WERI-Rb-1 (cell line): ENCODE data around the gene SLC17A9.

Experiments used
- DNase-seq: peaks from one replicate; pipeline ENCODE4 v3.0.0-alpha.2; 2020
- H3K27ac ChIP-seq: fragments of 250-450 bp; sonication (Bioruptor Pico); 2 replicates; pipeline ENCODE4 v1.5.1; 2020; ENCODE audit warnings: mild to moderate bottlenecking, moderate library complexity
- H3K27me3 ChIP-seq: fragments of 250-450 bp; sonication (Bioruptor Pico); 2 replicates; pipeline ENCODE4 v1.5.1; 2021; ENCODE audit warnings: mild to moderate bottlenecking, low read depth, moderate library complexity; ENCODE audit not compliant: insufficient read depth, severe bottlenecking
- H3K36me3 ChIP-seq: fragments of 250-450 bp; sonication (Bioruptor Pico); 2 replicates; pipeline ENCODE4 v1.5.1; 2020; ENCODE audit warnings: mild to moderate bottlenecking, moderate library complexity
- H3K4me3 ChIP-seq: 2 replicates; pipeline ENCODE4 v1.5.1; 2011; ENCODE audit warnings: low read depth, mild to moderate bottlenecking, control low read depth, low read length
- H3K9me3 ChIP-seq: fragments of 250-450 bp; sonication (Bioruptor Pico); 2 replicates; pipeline ENCODE4 v1.5.1; 2021; ENCODE audit warnings: mild to moderate bottlenecking, moderate library complexity; ENCODE audit not compliant: severe bottlenecking
- CTCF ChIP-seq: IDR thresholded peaks from 2 replicates; pipeline ENCODE4 v1.5.1; 2011; ENCODE audit warnings: low read depth, mild to moderate bottlenecking, control low read depth, inconsistent platforms, low read length

SLC17A9 gene

DNA sequence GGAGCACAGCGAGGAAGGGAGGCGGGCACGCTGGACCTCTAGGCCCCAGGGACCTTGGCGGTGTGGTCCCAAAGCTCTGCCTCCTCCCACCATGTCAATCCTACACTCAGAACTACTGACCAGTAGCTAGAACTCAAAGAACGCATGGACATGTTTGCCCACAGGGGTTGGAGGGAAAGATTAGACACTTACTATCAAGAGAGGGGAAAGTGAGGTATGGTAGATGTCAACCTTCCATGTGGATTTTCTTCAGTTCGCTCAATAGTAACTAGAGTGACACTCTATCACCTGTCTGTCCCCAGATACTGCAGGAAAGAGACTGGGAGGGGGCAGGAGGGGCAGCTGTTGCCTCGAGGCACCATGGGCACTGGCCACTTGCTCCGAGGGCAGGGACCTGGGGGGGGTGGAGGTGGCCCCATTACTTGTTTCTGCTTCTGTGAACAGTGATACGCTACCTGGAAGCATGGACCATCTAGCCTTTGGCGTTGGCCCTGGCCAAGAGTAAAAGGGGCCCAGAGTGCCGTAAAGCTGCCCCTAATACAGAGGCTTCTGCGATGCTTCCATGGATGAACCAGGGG is 25.3 kb upstream of the SLC17A9 start:
- DNase-seq = no peak

DNA sequence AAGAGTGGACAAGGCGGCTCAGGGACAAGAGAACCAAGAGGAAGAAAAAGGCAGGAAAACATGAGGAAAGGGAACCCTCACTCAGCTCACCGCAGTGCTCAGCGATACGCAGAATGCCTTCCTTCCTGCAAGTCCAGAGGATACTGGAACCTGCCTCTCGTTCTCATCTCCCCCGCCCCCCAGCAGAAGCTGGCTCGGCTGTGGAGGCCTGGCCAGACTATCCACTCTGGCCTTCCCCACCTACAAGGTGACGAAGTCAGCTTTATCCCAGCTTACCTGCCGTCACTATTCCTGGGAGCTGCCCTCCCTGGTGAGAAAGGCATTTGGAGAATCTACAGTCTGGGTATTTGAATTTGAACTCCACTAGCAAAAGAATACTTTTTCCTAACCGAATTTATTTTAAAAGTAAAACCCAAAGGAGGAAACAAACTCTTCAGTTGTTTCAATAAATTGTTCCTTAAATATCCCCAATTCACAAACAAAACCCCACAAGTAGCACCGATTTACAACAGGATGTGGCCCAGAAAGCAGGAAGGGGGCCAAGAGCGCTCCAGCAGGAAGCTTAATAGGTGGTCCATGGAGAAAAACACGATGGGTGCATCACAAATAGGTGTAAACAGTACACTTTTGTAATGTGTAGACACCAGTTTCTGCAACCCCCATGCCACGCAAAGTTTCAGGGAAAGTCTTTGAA is 24.1 kb upstream of the SLC17A9 start:
- no peak overlapping the region for H3K27ac ChIP-seq
- H3K27me3 ChIP-seq = no peaks in the 10 kb centered on the region
- DNase-seq = no peak
- no peak overlapping the region for H3K4me3 ChIP-seq
- H3K36me3 ChIP-seq = peaks cover 25% of the 10 kb centered on the region
- no peak for TF ChIP-seq CTCF
- H3K9me3 ChIP-seq = no peaks in the 10 kb centered on the region

More for the DNA sequence above, 25.3 kb upstream of the SLC17A9 start:
- H3K4me3 ChIP-seq = peak overlapping the region; percentile 65
- no peaks in the 10 kb centered on the region for H3K9me3 ChIP-seq
- no peaks in the 10 kb centered on the region for H3K27me3 ChIP-seq
- peaks cover 23% of the 10 kb centered on the region for H3K36me3 ChIP-seq
- TF ChIP-seq CTCF = no peak
- peak overlapping the region; percentile 97 for H3K27ac ChIP-seq

DNA sequence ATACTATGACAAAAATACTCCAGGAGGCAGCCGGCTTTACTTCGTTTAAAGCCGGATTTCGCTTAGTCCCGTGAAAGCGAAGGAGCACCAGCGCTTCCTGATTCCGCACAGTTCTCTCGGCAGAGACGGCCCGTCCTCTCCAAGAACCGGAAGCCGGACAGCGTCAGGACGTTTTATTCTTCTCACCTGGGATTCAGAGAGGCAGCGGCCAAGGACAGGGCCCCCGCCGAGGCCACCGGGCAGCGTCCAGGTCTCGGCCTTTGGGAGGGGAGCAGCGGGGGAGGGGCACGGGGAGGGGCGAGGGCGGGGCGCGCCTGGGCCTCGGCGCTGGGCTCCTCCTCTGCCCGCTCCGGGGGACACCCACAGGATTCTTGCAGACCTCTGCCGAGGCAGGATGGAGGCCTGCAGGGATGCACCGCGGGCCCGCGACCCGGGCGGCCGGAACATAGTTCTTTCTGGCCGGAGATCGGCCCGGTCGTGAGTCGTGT is 23.4 kb upstream of the SLC17A9 start:
- Histone ChIP-seq H3K36me3 (peaks cover 30% of the 10 kb centered on the region), H3K9me3 (no peaks in the 10 kb centered on the region), H3K27me3 (no peaks in the 10 kb centered on the region), H3K4me3 (no peak overlapping the region), H3K27ac (no peak overlapping the region)
- DNase-seq = no peak
- no peak for TF ChIP-seq CTCF

DNA sequence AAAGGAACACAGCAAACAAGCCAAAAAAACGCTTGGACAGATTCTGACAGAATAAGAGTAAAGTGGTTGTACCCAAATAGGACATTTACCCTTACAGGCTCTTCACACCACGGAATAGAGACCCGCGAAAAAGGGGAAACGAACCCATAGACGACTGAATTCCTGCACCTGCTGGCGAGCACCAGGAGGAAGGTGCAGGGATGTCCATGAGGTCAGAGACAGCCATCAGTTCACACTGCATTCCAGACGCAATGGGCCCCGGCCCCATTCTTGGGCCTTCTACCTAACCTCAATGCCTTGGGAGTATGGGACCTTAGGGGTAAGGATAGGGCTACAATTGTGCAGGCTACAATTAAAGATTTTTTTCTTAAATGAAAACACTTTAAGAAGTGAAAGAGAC is 21.0 kb upstream of the SLC17A9 start:
- peak; percentile 3 for DNase-seq
- Histone ChIP-seq H3K27me3 (no peaks in the 10 kb centered on the region), H3K4me3 (no peak overlapping the region), H3K9me3 (no peaks in the 10 kb centered on the region), H3K36me3 (peaks cover 44% of the 10 kb centered on the region), H3K27ac (no peak overlapping the region)
- TF ChIP-seq CTCF = no peak

DNA sequence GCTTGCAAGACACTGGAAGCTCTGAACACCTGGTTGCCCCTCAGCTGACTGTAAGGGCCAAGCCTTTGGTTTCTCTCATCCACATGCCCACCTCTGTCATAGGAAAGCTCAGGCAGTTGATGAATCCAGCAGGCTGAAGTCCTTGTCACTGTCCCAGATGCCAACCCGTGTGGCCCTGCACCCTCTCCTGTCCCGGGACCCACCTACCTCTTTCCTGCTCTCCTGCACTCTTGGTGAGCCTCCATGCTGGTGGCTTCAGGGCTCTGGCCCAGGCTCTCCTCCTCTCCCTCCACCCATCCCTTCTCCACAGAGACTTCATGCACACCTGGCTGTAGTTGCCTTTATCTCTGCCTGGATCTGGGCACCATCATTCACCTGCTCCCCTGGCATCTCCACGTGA is 18.5 kb upstream of the SLC17A9 start:
- no peak for TF ChIP-seq CTCF
- peak; percentile 5 for DNase-seq
- Histone ChIP-seq H3K4me3 (no peak overlapping the region), H3K27ac (no peak overlapping the region), H3K9me3 (no peaks in the 10 kb centered on the region), H3K36me3 (peaks cover 49% of the 10 kb centered on the region), H3K27me3 (no peaks in the 10 kb centered on the region)
